Mesendoderm (in vitro differentiated cells): ENCODE measurements around the gene SHC3.
A peak's percentile ranks its signal among the peaks of the same experiment; 100 is the strongest.

ENCODE experiments used
- DNase-seq: peaks from one replicate; pipeline ENCODE4 v3.0.0; 2013
- H2AK5ac ChIP-seq: 2 replicates; pipeline ENCODE4 v1.6.1; 2013; ENCODE audit warnings: low read length, inconsistent platforms
- H2BK120ac ChIP-seq: 2 replicates; pipeline ENCODE4 v1.6.1; 2013; ENCODE audit warnings: low read depth, mild to moderate bottlenecking, low read length, moderate library complexity, mixed read lengths
- H2BK15ac ChIP-seq: replicated peaks from 2 replicates; pipeline ENCODE4 v1.6.1; 2013; ENCODE audit warnings: low read depth, mild to moderate bottlenecking, moderate library complexity
- H2BK5ac ChIP-seq: 2 replicates; pipeline ENCODE4 v1.6.1; 2013; ENCODE audit warnings: low read length, inconsistent platforms
- H3K18ac ChIP-seq: 2 replicates; pipeline ENCODE4 v1.6.1; 2013; ENCODE audit warnings: mild to moderate bottlenecking, low read length, mixed read lengths
- H3K23ac ChIP-seq: one replicate; pipeline ENCODE4 v1.6.1; 2013; ENCODE audit warnings: low read length
- H3K27ac ChIP-seq: 2 replicates; pipeline ENCODE4 v1.5.1; 2013; ENCODE audit warnings: low read depth, mild to moderate bottlenecking, inconsistent platforms, low read length, moderate library complexity
- H3K27me3 ChIP-seq: 2 replicates; pipeline ENCODE4 v1.6.1; 2013; ENCODE audit warnings: low read length, control low read depth, mild to moderate bottlenecking, inconsistent platforms; ENCODE audit not compliant: insufficient read depth, poor library complexity
- H3K36me3 ChIP-seq: 2 replicates; pipeline ENCODE4 v1.6.1; 2013; ENCODE audit warnings: low read length, inconsistent platforms; ENCODE audit not compliant: control insufficient read depth, insufficient read depth
- H3K4ac ChIP-seq: one replicate; pipeline ENCODE4 v1.6.1; 2013; ENCODE audit warnings: low read depth, mild to moderate bottlenecking, low read length, moderate library complexity
- H3K4me1 ChIP-seq: 2 replicates; pipeline ENCODE4 v1.6.1; 2013; ENCODE audit warnings: low read depth, low read length, inconsistent platforms; ENCODE audit not compliant: control insufficient read depth
- H3K4me2 ChIP-seq: 2 replicates; pipeline ENCODE4 v1.6.1; 2013; ENCODE audit warnings: low read length
- H3K4me3 ChIP-seq: 2 replicates; pipeline ENCODE4 v1.5.1; 2013; ENCODE audit warnings: mild to moderate bottlenecking, low read length
- H3K56ac ChIP-seq: one replicate; pipeline ENCODE4 v1.6.1; 2013; ENCODE audit warnings: low read length
- H3K79me1 ChIP-seq: 2 replicates; pipeline ENCODE4 v1.6.1; 2013; ENCODE audit warnings: low read length, inconsistent platforms
- H3K79me2 ChIP-seq: 2 replicates; pipeline ENCODE4 v1.6.1; 2013; ENCODE audit warnings: mild to moderate bottlenecking, low read length; ENCODE audit not compliant: control insufficient read depth, insufficient read depth
- H3K9ac ChIP-seq: 2 replicates; pipeline ENCODE4 v1.6.1; 2013; ENCODE audit warnings: low read length, inconsistent platforms
- H4K5ac ChIP-seq: one replicate; pipeline ENCODE4 v1.6.1; 2013; ENCODE audit warnings: low read length
- H4K8ac ChIP-seq: one replicate; pipeline ENCODE4 v1.6.1; 2013; ENCODE audit warnings: low read depth, mild to moderate bottlenecking, control low read depth, low read length, moderate library complexity
- WGBS: extraction: QIAGEN DNeasy Blood & Tissue Kit; methylation state at CpG from one replicate; pipeline ENCODE4 v1.1.7; 2013; ENCODE audit warnings: low lambda C conversion rate, missing lambda C conversion rate; ENCODE audit not compliant: insufficient coverage; ENCODE audit errors: extremely low coverage; 5-methylcytosine and 5-hydroxymethylcytosine counted together

Gene SHC3

DNA sequence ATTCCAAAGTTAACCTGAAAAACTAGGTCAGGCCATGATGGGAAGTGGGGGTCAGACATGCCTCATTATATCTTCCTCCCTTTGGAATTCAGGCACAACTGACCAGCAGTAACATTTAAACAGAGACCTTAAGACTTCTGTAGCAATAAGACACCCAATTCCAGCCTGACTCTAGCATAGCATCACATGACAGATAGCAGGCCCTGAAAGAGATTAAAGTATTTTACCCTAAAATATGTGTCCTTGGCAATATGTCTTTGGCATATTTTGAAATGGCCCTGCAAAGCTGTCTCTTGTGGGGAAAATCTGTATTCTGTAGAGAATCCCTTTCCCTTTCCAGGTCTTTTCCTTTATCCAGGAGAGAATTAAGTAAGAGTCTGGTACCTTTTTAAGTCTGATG is 153.1 kb downstream of the SHC3 start:
- H2AK5ac ChIP-seq, result no peak overlapping the region
- no peak overlapping the region for H3K9ac ChIP-seq
- H3K27ac ChIP-seq, result no peak overlapping the region
- H3K4me3 ChIP-seq, result no peak overlapping the region
- no peak overlapping the region for H2BK120ac ChIP-seq
- H3K36me3 ChIP-seq, result no peaks in the 10 kb centered on the region
- DNase-seq, result no peak
- no peak overlapping the region for H4K5ac ChIP-seq
- H3K79me2 ChIP-seq, result no peaks in the 10 kb centered on the region
- no peak overlapping the region for H3K23ac ChIP-seq
- no peak overlapping the region for H3K18ac ChIP-seq
- no peaks in the 10 kb centered on the region for H3K4me1 ChIP-seq
- H3K4ac ChIP-seq, result no peak overlapping the region
- H4K8ac ChIP-seq, result no peak overlapping the region
- no peaks in the 10 kb centered on the region for H3K79me1 ChIP-seq
- no peak overlapping the region for H3K4me2 ChIP-seq
- H3K27me3 ChIP-seq, result no peaks in the 10 kb centered on the region
- H2BK5ac ChIP-seq, result no peak overlapping the region
- no peak overlapping the region for H2BK15ac ChIP-seq
- no peak overlapping the region for H3K56ac ChIP-seq

DNA sequence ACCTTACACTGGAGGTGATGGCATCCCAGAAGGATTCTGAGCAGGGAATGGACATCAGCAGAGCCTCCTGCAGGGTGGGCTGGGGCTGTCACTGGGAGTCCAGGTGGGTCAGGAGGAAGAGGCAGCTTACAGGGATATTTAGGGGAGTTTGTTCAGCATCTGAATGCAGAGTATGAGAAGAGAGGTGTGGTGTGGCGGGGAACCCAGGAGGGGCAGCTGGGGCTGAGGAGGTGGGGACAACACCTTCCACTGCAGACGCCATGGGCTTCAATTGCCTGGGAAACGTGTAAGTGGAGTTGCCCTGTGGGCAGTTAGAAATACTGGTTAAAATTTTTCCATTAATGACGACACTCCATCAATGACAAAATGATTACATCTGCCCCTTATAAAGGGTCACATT is 153.9 kb downstream of the SHC3 start:
- Histone ChIP-seq H4K8ac (no peak overlapping the region), H2BK5ac (no peak overlapping the region), H4K5ac (no peak overlapping the region), H3K27ac (no peak overlapping the region), H3K79me1 (no peaks in the 10 kb centered on the region), H3K4ac (no peak overlapping the region), H3K4me3 (no peak overlapping the region), H3K4me2 (no peak overlapping the region), H3K36me3 (no peaks in the 10 kb centered on the region), H2AK5ac (no peak overlapping the region), H2BK15ac (no peak overlapping the region), H3K27me3 (no peaks in the 10 kb centered on the region), H3K9ac (no peak overlapping the region), H3K18ac (no peak overlapping the region), H3K79me2 (no peaks in the 10 kb centered on the region), H3K56ac (no peak overlapping the region), H3K4me1 (no peaks in the 10 kb centered on the region), H2BK120ac (no peak overlapping the region), H3K23ac (no peak overlapping the region)
- WGBS, result no CpG with 5 or more reads among the region's 4 CpGs
- DNase-seq, result no peak

DNA sequence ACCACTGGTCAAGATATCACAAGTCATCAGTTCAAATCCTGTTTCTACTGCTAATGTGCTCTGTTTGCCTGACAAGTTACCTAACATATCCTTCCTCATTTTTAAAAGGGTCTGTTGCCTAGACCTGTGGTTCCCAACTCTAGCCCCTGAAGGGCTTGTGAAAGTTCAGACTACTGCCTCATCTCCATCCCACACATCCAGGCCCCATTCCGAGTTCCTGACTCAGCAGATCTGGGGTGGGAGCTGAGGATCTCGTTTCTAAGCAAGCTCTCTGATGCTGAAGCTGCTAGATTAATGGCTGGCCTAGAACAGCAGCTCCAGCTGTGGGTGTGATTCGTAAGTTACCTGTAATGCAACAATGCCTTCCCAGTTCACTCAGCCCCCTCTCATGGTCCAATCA is 154.9 kb downstream of the SHC3 start:
- Histone ChIP-seq H3K79me2 (no peaks in the 10 kb centered on the region), H3K23ac (no peak overlapping the region), H3K27ac (no peak overlapping the region), H4K8ac (no peak overlapping the region), H2BK15ac (no peak overlapping the region), H2AK5ac (no peak overlapping the region), H3K4ac (no peak overlapping the region), H2BK5ac (no peak overlapping the region), H3K56ac (no peak overlapping the region), H4K5ac (no peak overlapping the region), H3K18ac (no peak overlapping the region), H3K36me3 (no peaks in the 10 kb centered on the region), H3K27me3 (no peaks in the 10 kb centered on the region), H3K9ac (no peak overlapping the region), H3K79me1 (no peaks in the 10 kb centered on the region), H3K4me1 (no peaks in the 10 kb centered on the region), H3K4me3 (no peak overlapping the region), H2BK120ac (no peak overlapping the region), H3K4me2 (no peak overlapping the region)
- WGBS, result no CpG with 5 or more reads among the region's 3 CpGs
- peak; percentile 17 for DNase-seq

DNA sequence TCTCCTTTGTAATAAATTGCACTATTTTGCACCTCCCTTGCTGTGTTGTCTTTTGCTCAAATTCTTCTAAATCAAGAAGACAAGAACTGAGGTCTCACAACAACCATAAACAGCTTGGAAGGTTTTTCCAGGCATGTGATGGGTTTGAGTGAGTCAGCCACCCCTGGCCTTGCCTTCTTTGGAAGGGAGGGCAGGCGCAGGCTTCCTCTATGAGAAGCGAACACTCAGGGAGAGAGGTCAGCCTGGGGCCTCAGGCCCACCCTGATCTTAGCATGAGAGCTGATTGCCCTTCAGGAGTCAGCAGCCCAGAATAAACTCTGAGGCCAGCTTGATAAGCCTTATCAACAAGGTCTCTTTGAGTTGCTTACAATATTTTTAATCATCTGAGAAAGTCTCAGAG is 155.7 kb downstream of the SHC3 start:
- H4K5ac ChIP-seq, result no peak overlapping the region
- H3K4me3 ChIP-seq, result no peak overlapping the region
- H3K27me3 ChIP-seq, result no peaks in the 10 kb centered on the region
- no peak overlapping the region for H3K9ac ChIP-seq
- H3K79me2 ChIP-seq, result no peaks in the 10 kb centered on the region
- no peaks in the 10 kb centered on the region for H3K36me3 ChIP-seq
- no peak overlapping the region for H2AK5ac ChIP-seq
- H3K4me2 ChIP-seq, result no peak overlapping the region
- H3K4ac ChIP-seq, result no peak overlapping the region
- no peak overlapping the region for H2BK5ac ChIP-seq
- DNase-seq, result no peak
- WGBS, result no CpG with 5 or more reads among the region's 2 CpGs
- H3K27ac ChIP-seq, result no peak overlapping the region
- no peaks in the 10 kb centered on the region for H3K4me1 ChIP-seq
- H2BK120ac ChIP-seq, result no peak overlapping the region
- no peaks in the 10 kb centered on the region for H3K79me1 ChIP-seq
- H4K8ac ChIP-seq, result no peak overlapping the region
- H3K23ac ChIP-seq, result no peak overlapping the region
- H3K18ac ChIP-seq, result no peak overlapping the region
- H2BK15ac ChIP-seq, result no peak overlapping the region
- H3K56ac ChIP-seq, result no peak overlapping the region

DNA sequence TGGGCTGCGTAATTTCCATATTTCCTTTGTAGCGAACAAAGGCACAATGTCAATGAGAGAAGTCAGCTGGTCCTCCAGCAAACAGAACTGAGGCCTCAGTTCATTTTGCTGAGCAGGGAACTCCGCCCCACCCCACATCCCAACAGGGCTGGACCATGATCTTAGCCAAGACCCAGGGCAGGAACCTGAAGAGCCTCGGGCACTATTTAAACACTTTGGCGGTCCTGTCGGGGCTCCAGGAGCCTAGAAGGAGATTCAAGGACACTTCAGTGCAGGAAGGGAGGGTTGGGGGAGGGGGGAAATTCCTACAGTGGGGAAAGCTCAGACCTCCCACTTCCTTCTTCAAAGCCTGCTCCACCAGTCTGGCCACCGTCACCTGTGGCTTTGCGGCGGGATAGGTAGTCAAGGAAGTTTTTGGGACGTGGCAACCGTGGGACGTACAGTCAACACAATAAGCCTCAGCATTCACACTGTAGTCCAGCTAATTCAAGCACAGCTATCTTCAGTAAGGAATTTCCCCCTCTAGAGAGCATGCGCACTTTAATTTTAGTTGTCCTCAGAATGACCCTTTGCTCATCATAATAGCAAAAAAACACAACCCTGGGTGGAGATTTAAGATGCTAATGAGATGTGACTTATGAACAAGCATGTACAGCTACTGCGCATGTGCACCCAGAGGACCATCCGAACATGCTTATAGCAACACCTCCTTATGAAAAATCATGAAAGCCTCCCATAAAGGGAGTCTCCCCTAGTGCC is 156.4 kb downstream of the SHC3 start:
- no peak overlapping the region for H3K56ac ChIP-seq
- no peak overlapping the region for H2AK5ac ChIP-seq
- no peaks in the 10 kb centered on the region for H3K36me3 ChIP-seq
- no peak overlapping the region for H2BK120ac ChIP-seq
- no peak overlapping the region for H3K9ac ChIP-seq
- no peaks in the 10 kb centered on the region for H3K27me3 ChIP-seq
- H4K5ac ChIP-seq, result no peak overlapping the region
- DNase-seq, result peak; percentile 68
- H3K4me2 ChIP-seq, result no peak overlapping the region
- no peak overlapping the region for H3K4me3 ChIP-seq
- H3K4ac ChIP-seq, result no peak overlapping the region
- H3K27ac ChIP-seq, result no peak overlapping the region
- no peak overlapping the region for H4K8ac ChIP-seq
- H2BK5ac ChIP-seq, result no peak overlapping the region
- no peak overlapping the region for H2BK15ac ChIP-seq
- H3K4me1 ChIP-seq, result no peaks in the 10 kb centered on the region
- H3K18ac ChIP-seq, result no peak overlapping the region
- WGBS, result no CpG with 5 or more reads among the region's 15 CpGs
- no peak overlapping the region for H3K23ac ChIP-seq
- H3K79me2 ChIP-seq, result no peaks in the 10 kb centered on the region
- no peaks in the 10 kb centered on the region for H3K79me1 ChIP-seq

DNA sequence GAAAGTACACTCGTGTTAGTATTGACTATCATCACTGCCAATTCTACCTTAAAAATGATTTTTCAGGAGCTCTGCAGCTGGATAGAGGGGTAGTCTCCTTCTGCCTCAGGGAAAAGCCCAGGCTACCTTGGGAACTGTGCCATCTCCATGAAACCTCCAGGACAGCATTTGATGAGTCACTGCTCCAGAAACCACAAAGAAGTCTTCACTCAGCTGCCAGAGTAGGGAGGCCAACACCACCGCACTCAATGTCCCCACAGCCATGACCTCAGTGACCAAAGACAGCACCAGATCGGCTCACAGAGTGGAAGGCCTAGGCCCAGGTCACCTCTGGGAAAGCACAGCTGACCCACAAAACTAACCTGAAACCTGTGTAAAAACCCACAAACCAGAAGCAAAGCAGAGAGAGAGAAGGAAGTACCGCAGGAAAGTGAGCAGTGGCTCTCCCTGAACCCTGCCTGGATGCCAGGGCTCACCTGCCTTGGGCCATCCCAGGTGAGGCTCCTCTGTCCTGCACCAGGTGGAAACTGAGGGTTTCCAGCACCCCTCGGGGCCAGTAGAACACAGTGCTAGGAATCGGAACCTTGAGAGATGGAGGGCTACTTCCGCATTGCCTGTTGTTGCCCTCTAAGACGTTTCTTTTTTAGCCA is 157.3 kb downstream of the SHC3 start:
- H3K79me1 ChIP-seq, result no peaks in the 10 kb centered on the region
- no peak overlapping the region for H3K18ac ChIP-seq
- H3K27me3 ChIP-seq, result no peaks in the 10 kb centered on the region
- H3K9ac ChIP-seq, result no peak overlapping the region
- H3K79me2 ChIP-seq, result no peaks in the 10 kb centered on the region
- no peak overlapping the region for H3K4me3 ChIP-seq
- no peak overlapping the region for H3K27ac ChIP-seq
- H3K4ac ChIP-seq, result no peak overlapping the region
- no peak overlapping the region for H4K8ac ChIP-seq
- H2AK5ac ChIP-seq, result no peak overlapping the region
- no peak overlapping the region for H3K56ac ChIP-seq
- H2BK5ac ChIP-seq, result no peak overlapping the region
- no peak overlapping the region for H2BK15ac ChIP-seq
- H3K36me3 ChIP-seq, result no peaks in the 10 kb centered on the region
- WGBS, result no CpG with 5 or more reads among the region's 8 CpGs
- no peak overlapping the region for H3K4me2 ChIP-seq
- no peak overlapping the region for H4K5ac ChIP-seq
- H3K23ac ChIP-seq, result no peak overlapping the region
- no peaks in the 10 kb centered on the region for H3K4me1 ChIP-seq
- DNase-seq, result no peak
- no peak overlapping the region for H2BK120ac ChIP-seq
